ENCODE measurements around the gene CKS1B.
A peak's percentile ranks its signal among the peaks of the same experiment; 100 is the strongest.
"Not testable (repeated sequence)": the region's sequence is repeated elsewhere in the genome, so short reads cannot be mapped to it uniquely, and the experiment has no call there.

The CKS1B gene

DNA sequence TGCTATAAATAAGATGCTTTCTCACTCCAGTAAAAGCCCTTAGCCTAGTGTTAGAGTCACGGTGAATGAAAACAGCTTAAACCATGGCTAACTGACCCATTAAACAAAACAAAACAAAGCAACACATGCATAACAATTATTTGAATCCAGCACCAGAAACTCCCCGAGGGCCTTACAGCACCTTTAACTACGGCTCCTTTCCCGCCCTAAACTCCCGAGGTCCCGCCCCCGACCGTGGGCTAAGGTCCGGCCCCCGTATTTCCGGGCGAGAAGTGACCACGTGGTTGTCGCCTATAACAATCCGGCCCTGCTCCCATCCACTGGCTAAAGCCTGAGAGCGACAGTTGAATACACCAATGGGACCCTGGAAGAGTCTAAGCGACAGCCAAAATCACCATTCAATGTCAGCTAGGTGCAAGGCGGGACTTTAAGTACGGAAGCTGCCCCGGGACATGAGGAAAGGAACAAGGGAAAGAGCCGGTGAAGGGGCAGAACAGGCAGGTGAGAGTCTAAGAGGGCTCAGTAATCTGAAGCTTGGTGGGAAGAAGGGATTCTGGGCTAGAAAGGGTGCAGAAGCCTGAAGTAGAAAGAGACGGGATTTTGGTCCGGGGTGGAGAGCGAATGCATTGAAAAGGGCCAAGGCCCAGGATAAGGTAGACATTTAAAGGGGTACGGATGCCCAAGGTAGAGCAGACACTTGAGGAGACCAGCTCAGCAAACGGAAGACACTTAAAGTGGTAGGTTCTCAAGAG lies 8.6 kb downstream of the CKS1B start, which contains the start of gene FLAD1:
TSS of gene FLAD1 (plus strand) at position 448 of the 752 bp plus-strand sequence. CDS start 351 bp downstream, outside the sequence.
- no peaks in the 10 kb centered on the region for H3K9me3 ChIP-seq (ENCODE audit: control insufficient read depth in 5 of 5, low read length in 5 of 5)
- peak within 1 kb of the TSS; percentile 87 to 96 (median 93) for H3K9ac ChIP-seq (ENCODE audit: low read length in 5 of 5)
- H3K27me3 ChIP-seq (ENCODE audit: control insufficient read depth in 5 of 5, insufficient read depth in 4 of 5, low read length in 5 of 5), result no peaks in the 10 kb centered on the region
- H3K4me3 ChIP-seq (ENCODE audit: low read depth in 1 of 5, low read length in 5 of 5), result peak within 1 kb of the TSS; percentile 82 to 96 (median 89)
- H3K27ac ChIP-seq (ENCODE audit: low read depth, low read length), result peak within 1 kb of the TSS; percentile 91
- H3K4me1 ChIP-seq (ENCODE audit: control insufficient read depth in 5 of 5, insufficient read depth in 5 of 5, low read length in 5 of 5), result peaks cover 2 to 45% (median 37%) of the 10 kb centered on the region in 5 donors
- H3K36me3 ChIP-seq (ENCODE audit: control insufficient read depth in 5 of 5, insufficient read depth in 5 of 5, low read length in 5 of 5), result peaks cover 9 to 24% (median 14%) of the 10 kb centered on the region in 5 donors

DNA sequence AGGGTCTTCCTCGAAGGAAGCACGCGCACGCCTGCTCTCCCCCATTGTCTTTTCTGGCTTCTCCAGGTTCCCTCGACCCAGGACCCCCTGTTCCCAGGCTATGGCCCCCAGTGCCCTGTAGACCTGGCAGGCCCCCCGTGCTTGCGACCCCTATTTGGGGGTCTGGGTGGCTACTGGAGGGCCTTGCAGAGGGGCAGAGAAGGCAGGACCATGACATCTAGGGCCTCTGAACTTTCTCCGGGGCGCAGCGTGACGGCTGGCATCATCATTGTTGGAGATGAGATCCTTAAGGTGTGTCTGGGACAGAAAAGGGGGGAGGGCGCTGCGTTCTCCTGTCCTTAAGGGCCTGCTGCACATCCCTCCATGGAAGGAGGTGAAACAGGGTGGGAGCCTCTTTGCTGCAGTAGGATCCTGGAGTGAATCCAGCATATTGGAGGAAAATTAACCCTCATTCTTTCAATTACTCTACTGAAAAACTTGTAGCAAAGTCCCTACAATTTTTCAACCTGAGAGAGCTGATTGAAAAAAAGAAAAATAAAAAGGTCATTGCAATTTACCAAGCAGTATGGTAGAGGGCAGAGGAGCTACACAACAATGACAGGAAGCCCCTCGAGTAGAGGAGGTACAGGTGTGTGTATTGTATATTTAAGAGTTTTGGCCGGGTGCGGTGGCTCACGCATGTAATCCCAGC lies 9.4 kb downstream of the CKS1B start:
- H3K27ac ChIP-seq (ENCODE audit: low read depth, low read length), result peak overlapping the region; percentile 91
- H3K9ac ChIP-seq (ENCODE audit: low read length in 5 of 5), result peak overlapping the region; percentile 87 to 96 (median 93)
- H3K9me3 ChIP-seq (ENCODE audit: control insufficient read depth in 5 of 5, low read length in 5 of 5), result no peaks in the 10 kb centered on the region
- peaks cover 2 to 53% (median 43%) of the 10 kb centered on the region in 5 donors for H3K4me1 ChIP-seq (ENCODE audit: control insufficient read depth in 5 of 5, insufficient read depth in 5 of 5, low read length in 5 of 5)
- no peaks in the 10 kb centered on the region for H3K27me3 ChIP-seq (ENCODE audit: control insufficient read depth in 5 of 5, insufficient read depth in 4 of 5, low read length in 5 of 5)
- peak overlapping the region; percentile 82 to 96 (median 89) for H3K4me3 ChIP-seq (ENCODE audit: low read depth in 1 of 5, low read length in 5 of 5)
- H3K36me3 ChIP-seq (ENCODE audit: control insufficient read depth in 5 of 5, insufficient read depth in 5 of 5, low read length in 5 of 5), result peaks cover 4 to 26% (median 21%) of the 10 kb centered on the region in 5 donors

DNA sequence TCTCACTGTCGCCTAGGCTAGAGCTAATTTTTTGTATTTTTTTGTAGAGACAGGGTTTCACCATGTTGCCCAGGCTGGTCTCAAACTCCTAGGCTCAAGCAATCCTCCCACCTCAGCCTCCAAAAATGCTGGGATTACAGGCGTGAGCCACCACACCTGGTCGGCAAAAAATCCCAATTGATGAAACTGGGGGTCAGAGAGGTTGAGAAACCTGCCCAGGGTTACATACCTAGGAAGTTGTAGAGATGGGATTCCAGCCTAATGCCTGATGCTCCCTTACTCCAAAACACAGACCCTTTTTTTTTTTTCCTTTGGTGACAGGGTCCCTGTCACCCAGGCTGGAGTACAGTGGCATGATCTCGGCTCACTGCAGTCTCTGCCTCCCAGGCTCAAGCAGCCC lies 12.3 kb downstream of the CKS1B start:
- H3K4me3 ChIP-seq (ENCODE audit: low read depth in 1 of 5, low read length in 5 of 5); H3K9me3 ChIP-seq (ENCODE audit: control insufficient read depth in 5 of 5, low read length in 5 of 5); H3K27me3 ChIP-seq (ENCODE audit: control insufficient read depth in 5 of 5, insufficient read depth in 4 of 5, low read length in 5 of 5): not testable (repeated sequence)
- Histone ChIP-seq H3K36me3 (ENCODE audit: control insufficient read depth in 5 of 5, insufficient read depth in 5 of 5, low read length in 5 of 5) (peaks cover 0 to 37% (median 33%) of the 10 kb centered on the region in 5 donors), H3K9ac (ENCODE audit: low read length in 5 of 5) (peak overlapping the region in 2 of 5 donors; percentile 30 to 35), H3K27ac (ENCODE audit: low read depth, low read length) (peak overlapping the region; percentile 80), H3K4me1 (ENCODE audit: control insufficient read depth in 5 of 5, insufficient read depth in 5 of 5, low read length in 5 of 5) (peaks cover 2 to 59% (median 43%) of the 10 kb centered on the region in 5 donors)

DNA sequence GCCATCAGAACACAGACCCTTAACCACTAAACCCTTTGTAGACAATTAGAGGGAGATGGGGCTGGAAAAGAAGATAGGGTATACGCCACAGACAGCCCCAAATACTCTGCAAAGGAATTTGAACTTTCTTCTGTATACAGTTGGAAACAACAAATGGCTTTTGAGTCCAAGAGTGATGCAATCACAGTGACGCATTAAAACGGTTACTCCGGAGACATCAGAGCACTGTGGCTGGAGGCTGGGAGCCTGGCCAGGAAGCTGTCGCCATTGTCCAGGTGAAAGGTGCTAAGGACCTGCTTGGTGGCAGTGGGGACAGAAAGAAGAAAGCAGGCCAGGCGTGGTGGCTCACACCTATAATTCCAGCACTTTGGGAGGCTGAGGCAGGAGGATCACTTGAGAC lies 12.8 kb downstream of the CKS1B start:
- Histone ChIP-seq H3K9me3 (ENCODE audit: control insufficient read depth in 5 of 5, low read length in 5 of 5) (no peaks in the 10 kb centered on the region), H3K4me3 (ENCODE audit: low read depth in 1 of 5, low read length in 5 of 5) (no peak overlapping the region), H3K27ac (ENCODE audit: low read depth, low read length) (peak overlapping the region; percentile 80), H3K4me1 (ENCODE audit: control insufficient read depth in 5 of 5, insufficient read depth in 5 of 5, low read length in 5 of 5) (peaks cover 2 to 58% (median 42%) of the 10 kb centered on the region in 5 donors), H3K36me3 (ENCODE audit: control insufficient read depth in 5 of 5, insufficient read depth in 5 of 5, low read length in 5 of 5) (peaks cover 0 to 38% (median 33%) of the 10 kb centered on the region in 5 donors), H3K27me3 (ENCODE audit: control insufficient read depth in 5 of 5, insufficient read depth in 4 of 5, low read length in 5 of 5) (no peaks in the 10 kb centered on the region), H3K9ac (ENCODE audit: low read length in 5 of 5) (peak overlapping the region in 3 of 5 donors; percentile 11 to 35 (median 30))

DNA sequence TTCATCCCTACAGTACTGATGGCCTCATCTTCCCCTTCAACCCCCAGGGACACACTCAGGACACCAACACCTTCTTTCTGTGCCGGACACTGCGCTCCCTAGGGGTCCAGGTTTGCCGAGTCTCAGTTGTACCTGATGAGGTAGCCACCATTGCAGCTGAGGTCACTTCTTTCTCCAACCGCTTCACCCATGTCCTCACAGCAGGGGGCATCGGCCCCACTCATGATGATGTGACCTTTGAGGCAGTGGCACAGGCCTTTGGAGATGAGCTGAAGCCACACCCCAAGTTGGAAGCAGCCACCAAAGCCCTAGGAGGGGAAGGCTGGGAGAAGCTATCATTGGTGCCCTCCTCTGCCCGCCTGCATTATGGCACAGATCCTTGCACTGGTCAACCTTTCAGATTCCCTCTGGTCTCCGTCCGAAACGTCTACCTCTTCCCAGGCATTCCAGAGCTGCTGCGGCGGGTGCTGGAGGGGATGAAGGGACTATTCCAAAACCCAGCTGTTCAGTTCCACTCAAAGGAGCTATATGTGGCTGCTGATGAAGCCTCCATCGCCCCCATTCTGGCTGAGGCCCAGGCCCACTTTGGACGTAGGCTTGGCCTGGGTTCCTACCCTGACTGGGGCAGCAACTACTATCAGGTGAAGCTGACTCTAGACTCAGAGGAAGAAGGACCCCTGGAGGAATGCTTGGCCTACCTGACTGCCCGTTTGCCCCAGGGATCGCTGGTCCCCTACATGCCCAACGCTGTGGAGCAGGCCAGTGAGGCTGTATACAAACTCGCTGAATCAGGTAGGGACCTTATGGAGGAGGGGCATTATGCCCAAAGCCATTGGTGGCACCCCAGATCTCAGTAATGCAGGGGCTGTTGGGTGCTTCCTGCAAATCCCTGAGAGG lies 13.8 kb downstream of the CKS1B start:
- Histone ChIP-seq H3K4me3 (ENCODE audit: low read depth in 1 of 5, low read length in 5 of 5) (no peak overlapping the region), H3K36me3 (ENCODE audit: control insufficient read depth in 5 of 5, insufficient read depth in 5 of 5, low read length in 5 of 5) (peaks cover 0 to 47% (median 33%) of the 10 kb centered on the region in 5 donors), H3K27ac (ENCODE audit: low read depth, low read length) (peak overlapping the region; percentile 80), H3K9me3 (ENCODE audit: control insufficient read depth in 5 of 5, low read length in 5 of 5) (no peaks in the 10 kb centered on the region), H3K27me3 (ENCODE audit: control insufficient read depth in 5 of 5, insufficient read depth in 4 of 5, low read length in 5 of 5) (no peaks in the 10 kb centered on the region), H3K4me1 (ENCODE audit: control insufficient read depth in 5 of 5, insufficient read depth in 5 of 5, low read length in 5 of 5) (peaks cover 2 to 59% (median 36%) of the 10 kb centered on the region in 5 donors), H3K9ac (ENCODE audit: low read length in 5 of 5) (no peak overlapping the region)

DNA sequence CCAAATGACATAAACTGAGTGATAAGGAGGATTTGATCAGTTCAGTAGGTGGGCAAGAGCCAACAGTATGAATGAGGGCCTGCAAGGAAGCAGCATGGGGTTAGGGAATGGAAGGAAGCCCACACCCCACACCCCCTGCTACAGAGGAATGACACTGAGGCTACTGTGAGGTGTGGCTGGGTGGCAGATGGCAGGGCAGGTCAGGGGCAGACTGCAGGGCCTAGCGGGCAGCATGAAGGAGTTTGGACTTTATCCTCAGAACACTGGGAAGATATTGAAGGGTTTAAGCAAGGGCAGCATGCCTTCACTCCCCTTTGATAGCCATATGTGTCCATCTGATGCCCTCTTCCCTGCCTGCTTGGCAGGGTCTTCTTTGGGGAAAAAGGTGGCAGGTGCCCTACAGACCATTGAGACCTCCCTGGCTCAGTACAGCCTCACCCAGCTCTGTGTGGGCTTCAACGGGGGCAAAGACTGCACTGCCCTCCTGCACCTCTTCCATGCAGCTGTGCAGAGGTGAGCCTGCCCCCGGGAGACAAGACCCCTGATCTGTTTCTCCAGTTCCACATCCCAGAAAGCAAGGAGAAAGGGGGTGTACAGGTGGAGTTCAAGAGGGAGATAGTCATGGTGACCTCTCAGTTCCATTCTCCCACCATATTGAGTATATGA lies 14.8 kb downstream of the CKS1B start:
- Histone ChIP-seq H3K9ac (ENCODE audit: low read length in 5 of 5) (no peak overlapping the region), H3K27ac (ENCODE audit: low read depth, low read length) (peak overlapping the region; percentile 80), H3K27me3 (ENCODE audit: control insufficient read depth in 5 of 5, insufficient read depth in 4 of 5, low read length in 5 of 5) (no peaks in the 10 kb centered on the region), H3K4me3 (ENCODE audit: low read depth in 1 of 5, low read length in 5 of 5) (no peak overlapping the region), H3K36me3 (ENCODE audit: control insufficient read depth in 5 of 5, insufficient read depth in 5 of 5, low read length in 5 of 5) (peaks cover 0 to 47% (median 33%) of the 10 kb centered on the region in 5 donors), H3K9me3 (ENCODE audit: control insufficient read depth in 5 of 5, low read length in 5 of 5) (no peaks in the 10 kb centered on the region), H3K4me1 (ENCODE audit: control insufficient read depth in 5 of 5, insufficient read depth in 5 of 5, low read length in 5 of 5) (peaks cover 0 to 49% (median 26%) of the 10 kb centered on the region in 5 donors)

DNA sequence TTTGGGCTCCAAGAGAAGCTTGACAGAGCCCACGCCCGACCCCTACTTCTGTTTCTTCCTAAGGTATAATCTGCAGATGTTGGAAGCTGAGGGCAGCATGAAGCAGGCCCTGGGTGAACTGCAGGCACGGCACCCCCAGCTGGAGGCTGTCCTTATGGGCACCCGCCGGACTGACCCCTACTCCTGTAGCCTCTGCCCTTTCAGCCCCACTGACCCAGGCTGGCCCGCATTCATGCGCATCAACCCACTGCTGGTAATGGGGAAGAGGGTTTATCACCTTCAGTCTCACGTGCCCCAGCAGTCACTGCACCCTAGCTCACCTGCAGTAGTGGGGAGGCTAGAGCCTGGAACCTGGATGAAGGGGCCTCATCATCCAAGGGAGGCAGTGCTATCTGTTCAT lies 15.8 kb downstream of the CKS1B start:
- Histone ChIP-seq H3K4me3 (ENCODE audit: low read depth in 1 of 5, low read length in 5 of 5) (no peak overlapping the region), H3K27ac (ENCODE audit: low read depth, low read length) (no peak overlapping the region), H3K4me1 (ENCODE audit: control insufficient read depth in 5 of 5, insufficient read depth in 5 of 5, low read length in 5 of 5) (peaks cover 0 to 41% (median 19%) of the 10 kb centered on the region in 5 donors), H3K9ac (ENCODE audit: low read length in 5 of 5) (no peak overlapping the region), H3K27me3 (ENCODE audit: control insufficient read depth in 5 of 5, insufficient read depth in 4 of 5, low read length in 5 of 5) (no peaks in the 10 kb centered on the region), H3K36me3 (ENCODE audit: control insufficient read depth in 5 of 5, insufficient read depth in 5 of 5, low read length in 5 of 5) (peaks cover 0 to 47% (median 33%) of the 10 kb centered on the region in 5 donors), H3K9me3 (ENCODE audit: control insufficient read depth in 5 of 5, low read length in 5 of 5) (no peaks in the 10 kb centered on the region)

DNA sequence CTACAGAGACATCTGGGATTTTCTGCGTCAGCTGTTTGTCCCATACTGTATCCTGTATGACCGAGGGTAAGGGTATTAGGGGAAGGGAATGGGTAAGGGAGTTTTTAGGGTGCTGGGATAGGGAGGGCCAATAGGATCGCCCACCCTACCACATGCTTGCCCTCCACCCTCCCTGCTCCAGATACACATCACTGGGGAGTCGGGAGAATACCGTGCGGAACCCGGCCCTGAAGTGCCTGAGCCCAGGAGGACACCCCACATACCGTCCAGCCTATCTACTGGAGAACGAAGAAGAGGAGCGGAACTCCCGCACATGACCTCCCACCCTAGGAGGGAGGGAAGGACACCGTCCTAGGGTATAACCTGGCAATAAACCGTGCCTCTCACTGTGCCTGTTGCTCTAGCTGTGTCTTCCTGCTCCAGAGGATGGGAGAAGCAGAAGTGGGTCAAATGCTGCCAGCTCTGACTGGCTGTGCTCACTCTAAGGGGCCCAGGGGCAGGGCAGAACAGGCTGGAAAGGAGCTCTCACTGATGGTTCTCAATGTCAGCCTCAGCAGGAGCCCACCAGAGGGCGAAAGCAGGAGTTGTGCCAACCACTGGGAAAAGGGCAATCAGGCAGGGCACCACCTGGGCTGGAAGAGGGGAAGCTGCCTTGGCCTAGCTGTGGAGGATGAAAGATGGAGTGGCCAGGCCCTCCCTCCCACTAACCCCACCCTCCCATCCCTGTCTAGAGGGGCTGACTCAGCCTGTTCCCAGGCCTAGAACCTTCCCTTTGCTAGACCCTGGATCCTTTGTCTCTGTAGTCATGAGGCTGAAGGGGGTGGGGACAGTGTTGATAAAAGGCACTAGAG lies 18.5 kb downstream of the CKS1B start:
- no peak overlapping the region for H3K9ac ChIP-seq (ENCODE audit: low read length in 5 of 5)
- no peak overlapping the region for H3K4me3 ChIP-seq (ENCODE audit: low read depth in 1 of 5, low read length in 5 of 5)
- peaks cover 0 to 38% (median 29%) of the 10 kb centered on the region in 5 donors for H3K36me3 ChIP-seq (ENCODE audit: control insufficient read depth in 5 of 5, insufficient read depth in 5 of 5, low read length in 5 of 5)
- peak overlapping the region; percentile 57 for H3K27ac ChIP-seq (ENCODE audit: low read depth, low read length)
- peaks cover 0 to 31% (median 12%) of the 10 kb centered on the region in 5 donors for H3K4me1 ChIP-seq (ENCODE audit: control insufficient read depth in 5 of 5, insufficient read depth in 5 of 5, low read length in 5 of 5)
- no peaks in the 10 kb centered on the region for H3K9me3 ChIP-seq (ENCODE audit: control insufficient read depth in 5 of 5, low read length in 5 of 5)
- H3K27me3 ChIP-seq (ENCODE audit: control insufficient read depth in 5 of 5, insufficient read depth in 4 of 5, low read length in 5 of 5), result no peaks in the 10 kb centered on the region
